HG03439 (cell line): ENCODE data around the gene MRAP.

ENCODE experiments used
- ATAC-seq: cut with Tn5 transposase; IDR thresholded peaks from one replicate; pipeline ENCODE4 v1.9.1; 2021; ENCODE audit warnings: mild to moderate bottlenecking, moderate library complexity; ENCODE audit not compliant: unreplicated experiment

The MRAP gene

GRCh38 chr21:32321480-32321879, 22.8 kb downstream of the MRAP start:
- no peak for ATAC-seq

DNA sequence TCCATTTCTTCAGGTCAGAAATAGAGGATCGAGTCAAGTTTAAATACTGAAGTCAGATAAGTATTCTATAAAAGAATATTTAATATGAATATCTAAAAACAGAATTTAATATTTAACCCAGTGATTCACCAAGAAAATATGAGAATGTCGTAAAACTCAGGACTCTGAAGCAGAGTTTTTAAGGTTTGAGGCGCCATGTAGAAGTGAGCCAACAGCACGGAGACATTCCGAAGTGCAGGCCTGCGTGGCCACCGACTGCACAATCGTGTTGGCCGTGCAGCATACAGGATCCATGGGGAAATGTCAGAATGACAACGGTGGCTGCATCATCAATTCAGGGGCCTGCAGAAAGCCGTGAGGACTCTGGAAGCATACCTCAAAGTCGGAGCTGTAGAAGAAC, 23.4 kb downstream of the MRAP start:
- ATAC-seq: no peak

- no peak for ATAC-seq
These were observed 24.0 kb downstream of the MRAP start for GRCh38 chr21:32322676-32323075.

GRCh38 chr21:32325706-32326105, 27.1 kb downstream of the MRAP start:
- no peak for ATAC-seq

GRCh38 chr21:32328595-32328994, 29.9 kb downstream of the MRAP start:
- ATAC-seq: no peak

GRCh38 chr21:32329331-32329730, 30.7 kb downstream of the MRAP start:
- ATAC-seq: no peak

GRCh38 chr21:32329776-32330175, 31.1 kb downstream of the MRAP start:
- no peak for ATAC-seq

GRCh38 chr21:32330784-32331311, 32.2 kb downstream of the MRAP start:
- ATAC-seq: no peak

- ATAC-seq: no peak
These were observed 33.0 kb downstream of the MRAP start for GRCh38 chr21:32331444-32332305.

GRCh38 chr21:32332463-32332951, 33.9 kb downstream of the MRAP start:
- no peak for ATAC-seq

GRCh38 chr21:32333953-32334673, 35.5 kb downstream of the MRAP start:
- no peak for ATAC-seq

GRCh38 chr21:32334980-32335531, 36.4 kb downstream of the MRAP start:
- no peak for ATAC-seq

DNA sequence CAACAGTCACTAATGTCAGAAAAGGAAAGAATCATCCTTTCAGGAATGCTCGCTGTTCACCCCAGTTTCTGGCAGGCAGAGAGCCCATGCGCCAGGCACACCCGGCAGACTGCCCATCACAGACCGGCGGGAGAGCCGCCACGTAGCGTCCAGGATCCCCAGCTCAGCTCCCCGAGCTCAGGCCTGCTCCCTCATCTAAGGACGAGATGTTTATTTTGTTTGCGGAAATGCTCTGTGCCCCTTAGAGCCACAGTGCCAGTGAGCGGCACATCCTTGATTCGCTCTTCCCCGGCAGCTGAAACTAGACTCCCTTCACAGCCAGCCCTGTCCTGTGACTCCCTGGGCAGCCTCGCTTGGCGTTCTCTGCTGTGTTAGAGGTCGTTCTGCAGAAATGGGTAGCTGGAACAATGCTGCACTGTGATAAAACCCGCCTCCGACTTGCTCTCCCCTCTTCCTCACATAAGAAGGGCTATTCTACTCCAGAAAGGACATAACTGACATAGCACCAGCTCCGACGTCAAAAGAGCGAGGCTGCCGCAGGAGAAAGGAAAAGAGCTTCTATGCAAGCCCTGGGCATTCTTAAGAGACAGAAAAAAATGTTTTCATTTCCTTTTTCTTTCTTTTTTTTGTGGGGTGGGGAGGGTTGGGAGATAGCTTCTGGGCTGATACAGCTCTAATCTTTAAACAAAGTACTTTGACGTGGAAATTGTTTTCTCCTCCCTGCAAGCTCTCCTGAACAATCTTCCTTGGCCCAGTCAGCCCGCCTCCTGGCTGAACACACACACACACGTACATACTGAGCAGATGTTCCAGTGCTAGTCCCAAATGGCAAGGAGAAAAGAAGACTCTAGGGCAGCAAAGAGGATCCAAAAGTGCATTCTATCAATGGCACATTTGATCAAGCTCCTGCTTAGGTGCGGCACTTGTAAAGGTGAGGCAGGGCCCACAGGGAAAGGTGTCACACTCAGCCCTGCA, 37.2 kb downstream of the MRAP start:
- ATAC-seq: no peak

DNA sequence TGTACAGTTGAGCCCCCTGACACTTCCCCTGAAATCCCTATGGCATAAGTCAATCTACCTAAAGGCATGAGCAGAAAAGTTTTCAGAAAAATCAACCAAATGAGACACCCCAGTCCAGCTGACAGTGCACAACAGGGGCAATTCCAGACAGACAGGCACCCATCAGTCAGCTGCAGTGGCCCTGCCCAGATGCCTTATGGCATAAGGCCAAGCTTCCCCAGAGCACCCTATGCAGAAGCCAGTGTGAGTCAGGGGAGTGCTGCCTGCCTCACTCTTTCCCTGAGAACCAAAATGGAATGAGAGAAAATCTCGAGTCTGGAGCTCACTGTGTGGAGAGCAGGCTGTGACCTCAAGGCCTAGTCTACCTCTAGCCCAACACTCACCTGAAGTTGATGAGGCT, 38.1 kb downstream of the MRAP start:
- no peak for ATAC-seq

- no peak for ATAC-seq
These were observed 38.6 kb downstream of the MRAP start for GRCh38 chr21:32337206-32337605.

GRCh38 chr21:32338209-32338921, 39.7 kb downstream of the MRAP start:
- ATAC-seq: no peak

DNA sequence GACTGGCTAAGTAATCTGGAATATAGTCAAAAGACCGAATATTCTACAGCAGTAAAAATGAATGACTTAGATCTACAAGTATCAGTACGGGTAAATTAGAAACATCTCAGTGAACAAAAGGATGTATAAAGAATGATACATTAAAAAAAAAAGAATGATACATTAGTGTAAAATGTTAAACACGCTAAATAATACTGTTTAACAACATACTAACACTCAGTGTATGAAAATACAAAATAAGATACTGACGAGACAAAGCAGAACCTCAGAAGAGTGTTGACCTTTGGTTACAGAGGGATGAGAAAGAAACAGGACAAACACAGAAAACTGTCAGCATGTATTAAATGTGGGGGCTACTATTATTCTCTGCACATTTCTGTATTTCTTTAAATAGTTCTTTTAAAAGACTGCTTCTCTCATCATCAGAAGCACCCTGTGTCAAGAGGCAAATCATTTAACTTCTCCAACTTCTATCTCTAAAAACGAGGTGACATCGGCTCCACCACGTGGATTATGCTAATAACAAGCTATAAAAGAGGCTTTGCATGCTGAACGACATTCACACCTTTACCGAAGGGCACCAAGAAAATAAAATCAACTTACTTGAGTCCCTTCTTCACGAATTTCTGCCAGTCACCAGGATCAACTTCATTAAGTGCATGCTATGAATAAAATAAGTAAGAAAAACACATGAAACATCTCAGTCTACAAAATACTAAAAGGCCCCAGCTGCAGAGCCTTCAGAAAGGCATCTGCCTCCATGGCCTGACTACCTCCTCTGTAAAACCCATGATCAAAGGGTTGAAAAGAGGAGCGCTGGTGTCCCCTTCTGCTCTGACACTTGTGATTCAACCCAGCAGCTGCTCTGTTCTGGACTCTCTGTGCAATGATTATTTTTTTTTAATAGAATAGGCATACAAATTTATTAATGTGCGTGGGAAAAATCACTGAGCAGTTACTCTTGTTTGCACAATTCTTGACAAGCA, 42.5 kb downstream of the MRAP start:
- ATAC-seq: no peak

- no peak for ATAC-seq
These were observed 48.3 kb downstream of the MRAP start for GRCh38 chr21:32346951-32347350.

- no peak for ATAC-seq
These were observed 48.7 kb downstream of the MRAP start for GRCh38 chr21:32347351-32347750.
